OCI-LY3 (cell line): ENCODE data around the gene UPK3B.
"Not testable (repeated sequence)": the region's sequence is repeated elsewhere in the genome, so short reads cannot be mapped to it uniquely, and the experiment has no call there.

Source experiments
- H2AFZ ChIP-seq: fragments of 200-600, 300-600 bp; shearing (Covaris generic); 2 replicates; pipeline ENCODE4 v1.6.0; 2014; ENCODE audit warnings: antibody characterized with exemption, low read depth, low read length
- H3K27ac ChIP-seq: fragments of 200-600, 300-600 bp; sonication (generic); 2 replicates; pipeline ENCODE4 v1.5.1; 2014; ENCODE audit warnings: mild to moderate bottlenecking, low read length, moderate library complexity, mixed read lengths
- H3K27me3 ChIP-seq: fragments of 200-600, 300-600 bp; sonication (generic); 2 replicates; pipeline ENCODE4 v1.6.1; 2014; ENCODE audit warnings: low read depth, low read length, mixed read lengths
- H3K36me3 ChIP-seq: fragments of 200-600, 300-600 bp; sonication (generic); replicated peaks from 2 replicates; pipeline ENCODE3; 2014; ENCODE audit warnings: low read depth, low read length, mixed read lengths
- H3K4me1 ChIP-seq: fragments of 300-600, 200-600 bp; sonication (generic); 2 replicates; pipeline ENCODE4 v1.6.1; 2014; ENCODE audit warnings: low read length, mixed read lengths
- H3K4me2 ChIP-seq: fragments of 200-600, 300-600 bp; sonication (generic); 2 replicates; pipeline ENCODE4 v1.6.1; 2014; ENCODE audit warnings: low read length, mixed read lengths
- H3K4me3 ChIP-seq: fragments of 300-600, 200-600 bp; sonication (generic); 2 replicates; pipeline ENCODE4 v1.5.1; 2014; ENCODE audit warnings: antibody characterized with exemption, mild to moderate bottlenecking, low read length, moderate library complexity
- H3K79me2 ChIP-seq: fragments of 300-600, 200-600 bp; shearing (Covaris generic); 2 replicates; pipeline ENCODE4 v1.6.1; 2014; ENCODE audit warnings: mild to moderate bottlenecking, low read length, mixed read lengths
- H3K9ac ChIP-seq: fragments of 300-600, 200-600 bp; shearing (Covaris generic); 2 replicates; pipeline ENCODE4 v1.6.0; 2014; ENCODE audit warnings: mild to moderate bottlenecking, low read length, moderate library complexity
- H3K9me3 ChIP-seq: fragments of 200-600, 300-600 bp; shearing (Covaris generic); 2 replicates; pipeline ENCODE4 v1.6.1; 2014; ENCODE audit warnings: low read length, mixed read lengths; ENCODE audit not compliant: insufficient read depth
- H4K20me1 ChIP-seq: fragments of 200-600, 300-600 bp; sonication (generic); 2 replicates; pipeline ENCODE4 v1.6.1; 2016; ENCODE audit warnings: low read length, mixed read lengths; ENCODE audit not compliant: insufficient read depth

UPK3B gene

GRCh38 chr7:76471556-76472221, 38.7 kb upstream of the UPK3B start:
- not testable (repeated sequence) for H4K20me1 ChIP-seq, H2AFZ ChIP-seq, H3K4me2 ChIP-seq, H3K27me3 ChIP-seq, H3K4me1 ChIP-seq, H3K79me2 ChIP-seq, H3K27ac ChIP-seq, H3K36me3 ChIP-seq, H3K4me3 ChIP-seq, H3K9ac ChIP-seq, H3K9me3 ChIP-seq

- H3K4me2 ChIP-seq, H3K79me2 ChIP-seq, H2AFZ ChIP-seq, H3K9ac ChIP-seq, H3K27me3 ChIP-seq, H3K9me3 ChIP-seq, H3K27ac ChIP-seq, H3K4me1 ChIP-seq, H3K36me3 ChIP-seq, H3K4me3 ChIP-seq, H4K20me1 ChIP-seq: not testable (repeated sequence)
Measured at GRCh38 chr7:76473097-76473496, 37.3 kb upstream of the UPK3B start.

GRCh38 chr7:76476280-76476679, 34.1 kb upstream of the UPK3B start:
- not testable (repeated sequence) for H3K27me3 ChIP-seq, H3K9ac ChIP-seq, H3K27ac ChIP-seq, H3K9me3 ChIP-seq, H3K4me2 ChIP-seq, H3K4me1 ChIP-seq, H4K20me1 ChIP-seq, H3K79me2 ChIP-seq, H3K36me3 ChIP-seq, H2AFZ ChIP-seq, H3K4me3 ChIP-seq

- H3K9me3 ChIP-seq, H3K27ac ChIP-seq, H3K9ac ChIP-seq, H3K4me3 ChIP-seq, H4K20me1 ChIP-seq, H3K79me2 ChIP-seq, H3K4me1 ChIP-seq, H3K4me2 ChIP-seq, H3K27me3 ChIP-seq, H2AFZ ChIP-seq, H3K36me3 ChIP-seq: not testable (repeated sequence)
Measured at GRCh38 chr7:76476742-76477474, 33.4 kb upstream of the UPK3B start.

GRCh38 chr7:76479628-76480027, 30.7 kb upstream of the UPK3B start:
- not testable (repeated sequence) for H2AFZ ChIP-seq, H3K9ac ChIP-seq, H3K79me2 ChIP-seq, H3K27me3 ChIP-seq, H3K4me3 ChIP-seq, H4K20me1 ChIP-seq, H3K36me3 ChIP-seq, H3K4me2 ChIP-seq, H3K9me3 ChIP-seq, H3K27ac ChIP-seq, H3K4me1 ChIP-seq

- H2AFZ ChIP-seq, H3K4me3 ChIP-seq, H3K4me2 ChIP-seq, H3K27ac ChIP-seq, H3K36me3 ChIP-seq, H4K20me1 ChIP-seq, H3K4me1 ChIP-seq, H3K27me3 ChIP-seq, H3K79me2 ChIP-seq, H3K9me3 ChIP-seq, H3K9ac ChIP-seq: not testable (repeated sequence)
Measured at GRCh38 chr7:76480403-76481253, 29.7 kb upstream of the UPK3B start.

- not testable (repeated sequence) for H2AFZ ChIP-seq, H3K36me3 ChIP-seq, H3K9me3 ChIP-seq, H3K4me2 ChIP-seq, H3K9ac ChIP-seq, H3K4me3 ChIP-seq, H3K79me2 ChIP-seq, H3K4me1 ChIP-seq, H3K27ac ChIP-seq, H4K20me1 ChIP-seq, H3K27me3 ChIP-seq
Measured at GRCh38 chr7:76482660-76483059, 27.7 kb upstream of the UPK3B start.

- not testable (repeated sequence) for H3K4me1 ChIP-seq, H3K9ac ChIP-seq, H2AFZ ChIP-seq, H3K9me3 ChIP-seq, H3K79me2 ChIP-seq, H3K4me2 ChIP-seq, H3K27me3 ChIP-seq, H3K4me3 ChIP-seq, H4K20me1 ChIP-seq, H3K36me3 ChIP-seq, H3K27ac ChIP-seq
Measured at GRCh38 chr7:76483081-76483480, 27.3 kb upstream of the UPK3B start.

- not testable (repeated sequence) for H3K27me3 ChIP-seq, H2AFZ ChIP-seq, H3K9ac ChIP-seq, H3K27ac ChIP-seq, H3K9me3 ChIP-seq, H3K4me2 ChIP-seq, H3K36me3 ChIP-seq, H3K4me1 ChIP-seq, H3K4me3 ChIP-seq, H3K79me2 ChIP-seq, H4K20me1 ChIP-seq
Measured at GRCh38 chr7:76484456-76484855, 25.9 kb upstream of the UPK3B start.
